Fibroblast of skin of left biceps (primary cell): Measurements from ENCODE around the gene SLC23A1.
A peak's percentile ranks its signal among the peaks of the same experiment; 100 is the strongest.
"Not testable (repeated sequence)": the region's sequence is repeated elsewhere in the genome, so short reads cannot be mapped to it uniquely, and the experiment has no call there.

Experiments used
- DNase-seq, 2 experiments: peaks; one replicate each; pipeline ENCODE4 v3.0.0-alpha.2; 2013; ENCODE audit warnings: low read depth in 2 of 2

Gene SLC23A1

DNA sequence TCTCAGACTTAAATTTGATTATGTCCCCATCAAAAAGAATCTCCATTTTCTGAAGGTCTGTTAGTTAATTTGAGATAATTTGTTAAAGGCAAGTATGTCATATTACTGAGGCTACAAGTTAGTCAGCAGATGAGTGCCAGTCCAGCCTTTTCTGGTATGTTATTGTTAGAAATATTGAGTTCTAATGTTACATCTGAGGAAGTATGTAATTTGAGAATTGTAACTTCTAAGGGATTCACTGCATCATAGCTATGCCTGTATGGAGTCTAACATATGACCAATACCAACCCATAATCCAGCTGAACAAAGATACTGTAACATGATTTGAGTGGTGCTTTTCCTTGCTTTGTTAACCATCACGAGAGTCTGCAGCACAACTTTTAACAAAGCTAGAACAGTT is 13.9 kb downstream of the SLC23A1 start:
- peak; percentile 23 to 25 for DNase-seq

DNA sequence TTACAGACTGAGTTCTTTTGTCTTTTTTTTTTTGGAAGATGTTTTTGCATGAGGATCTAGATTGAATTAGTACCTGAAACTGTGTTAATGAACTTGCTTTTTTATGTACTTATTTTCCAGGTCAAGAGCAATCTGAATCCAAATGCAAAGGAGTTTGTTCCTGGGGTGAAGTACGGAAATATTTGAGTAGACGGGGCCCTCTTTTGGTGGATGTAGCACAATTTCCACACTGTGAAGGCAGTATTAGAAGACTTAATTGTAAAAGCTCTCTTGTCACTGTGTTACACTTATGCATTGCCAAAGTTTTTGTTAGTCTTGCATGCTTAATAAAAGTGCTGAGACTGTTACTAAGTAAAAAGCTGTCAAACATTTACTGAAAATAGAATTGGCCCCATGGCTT is 14.5 kb downstream of the SLC23A1 start:
- no peak for DNase-seq

DNA sequence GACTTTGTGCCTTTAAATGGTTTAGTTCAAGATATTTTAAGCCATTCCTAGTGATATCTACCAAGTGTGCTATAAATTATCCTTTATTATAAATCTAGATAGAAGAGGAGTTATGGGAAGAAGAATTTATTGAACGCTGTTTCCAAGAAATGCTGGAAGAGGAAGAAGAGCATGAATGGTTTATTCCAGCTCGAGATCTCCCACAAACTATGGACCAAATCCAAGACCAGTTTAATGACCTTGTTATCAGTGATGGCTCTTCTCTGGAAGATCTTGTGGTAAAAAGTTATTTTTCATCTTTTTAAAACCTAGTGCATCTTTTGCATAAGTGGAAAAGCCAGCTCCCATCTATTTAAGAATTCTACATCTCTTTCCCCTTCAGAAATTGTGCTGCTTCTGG is 18.6 kb downstream of the SLC23A1 start:
- DNase-seq: no peak

DNA sequence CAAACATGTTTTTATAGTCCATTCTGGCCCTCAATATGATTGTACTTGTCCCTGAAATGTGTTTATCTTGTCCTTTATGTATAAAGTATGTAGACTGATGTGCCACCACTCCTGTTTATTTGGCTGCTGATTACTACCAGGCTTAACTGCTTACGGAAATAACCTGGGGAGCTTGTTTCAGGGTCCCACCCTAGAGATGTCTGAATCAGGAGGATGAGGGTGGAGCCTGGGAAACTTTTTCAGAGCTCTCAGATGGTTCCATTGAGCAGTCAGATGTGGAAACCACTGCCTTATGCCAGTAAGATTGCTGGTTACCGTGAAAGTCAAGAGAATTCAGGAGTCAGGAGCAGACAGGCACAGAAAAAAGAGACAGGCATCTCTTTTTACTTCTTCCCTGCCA is 19.2 kb downstream of the SLC23A1 start:
- no peak for DNase-seq

DNA sequence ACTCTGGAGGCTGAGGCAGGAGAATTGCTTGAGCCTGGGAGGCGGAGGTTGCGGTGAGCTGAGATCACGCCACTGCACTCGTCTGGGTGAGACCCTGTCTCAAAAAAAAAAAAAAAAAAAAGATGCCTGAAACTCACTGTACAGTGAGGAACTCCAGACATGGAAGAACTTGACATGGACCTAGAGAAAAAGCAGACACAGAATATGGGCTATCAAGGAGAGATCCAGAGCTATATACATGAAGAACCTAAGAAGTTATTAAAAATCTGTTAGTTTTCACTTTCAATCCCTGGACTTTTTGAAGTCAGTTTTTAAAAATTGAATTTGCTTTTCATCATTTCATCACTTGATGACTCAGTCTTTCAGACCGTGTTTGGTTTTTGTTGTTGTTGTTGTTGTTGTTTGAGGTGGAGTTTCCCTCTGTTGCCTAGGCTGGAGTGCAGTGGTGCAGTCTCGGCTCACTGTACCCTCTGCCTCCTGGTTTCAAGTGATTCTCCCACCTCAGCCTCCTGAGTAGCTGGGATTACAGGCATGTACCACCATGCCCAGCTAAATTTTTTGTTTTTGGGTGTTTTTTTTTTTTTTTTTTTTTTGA is 21.2 kb downstream of the SLC23A1 start:
- no peak for DNase-seq

DNA sequence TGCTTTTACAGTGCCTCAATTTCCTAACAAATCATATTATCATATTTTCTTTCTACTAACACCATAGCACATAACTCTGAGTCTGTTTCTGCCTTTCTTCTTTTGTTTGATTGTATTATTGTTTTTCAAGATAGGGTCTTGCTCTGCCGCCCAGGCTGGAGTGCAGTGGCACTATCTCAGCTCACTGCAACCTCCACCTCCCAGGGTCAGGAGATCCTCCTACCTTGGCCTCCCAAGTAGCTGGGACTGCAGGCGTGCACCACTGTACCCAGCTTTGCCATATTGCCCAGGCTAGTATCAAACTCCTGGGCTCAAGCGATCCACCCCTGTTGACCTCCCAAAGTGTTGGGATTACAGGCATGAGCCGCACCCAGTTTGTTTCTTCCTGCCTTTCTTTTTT is 22.7 kb downstream of the SLC23A1 start:
- no peak for DNase-seq

DNA sequence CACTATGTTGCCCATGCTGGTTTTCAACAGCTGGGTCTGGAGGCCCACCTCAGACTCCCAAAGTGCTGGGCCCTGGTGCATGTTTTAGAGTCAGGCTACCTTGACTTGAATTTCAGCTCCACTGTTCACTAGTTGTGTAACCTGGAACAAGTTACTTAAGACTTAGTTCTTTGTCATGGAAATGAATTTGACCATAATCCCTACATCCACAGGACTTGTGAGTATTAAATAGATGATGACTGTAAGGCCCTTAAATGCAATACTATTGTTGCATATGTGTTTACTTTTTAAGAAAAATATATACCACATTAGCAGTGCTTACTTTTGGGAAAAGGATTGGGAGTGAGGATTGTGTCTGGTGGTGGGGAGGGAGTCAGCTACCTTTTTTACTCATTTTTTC is 25.0 kb downstream of the SLC23A1 start:
- DNase-seq: no peak

DNA sequence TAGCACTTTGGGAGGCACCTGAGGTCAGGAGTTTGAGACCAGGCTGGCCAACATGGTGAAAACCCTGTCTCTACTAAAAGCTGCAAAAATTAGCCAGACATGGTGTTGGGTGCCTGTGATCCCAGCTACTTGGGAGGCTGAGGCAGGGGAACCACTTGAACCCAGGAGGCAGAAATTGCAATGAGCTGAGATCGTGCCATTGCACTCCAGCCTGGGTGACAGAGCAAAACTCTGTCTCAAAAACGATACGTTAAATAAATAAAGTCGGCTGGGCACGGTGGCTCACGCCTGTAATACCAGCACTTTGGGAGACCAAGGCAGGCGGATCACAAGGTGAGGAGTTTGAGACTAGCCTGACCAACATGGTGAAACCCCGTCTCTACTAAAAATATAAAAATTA is 27.2 kb downstream of the SLC23A1 start:
- not testable (repeated sequence) for DNase-seq

DNA sequence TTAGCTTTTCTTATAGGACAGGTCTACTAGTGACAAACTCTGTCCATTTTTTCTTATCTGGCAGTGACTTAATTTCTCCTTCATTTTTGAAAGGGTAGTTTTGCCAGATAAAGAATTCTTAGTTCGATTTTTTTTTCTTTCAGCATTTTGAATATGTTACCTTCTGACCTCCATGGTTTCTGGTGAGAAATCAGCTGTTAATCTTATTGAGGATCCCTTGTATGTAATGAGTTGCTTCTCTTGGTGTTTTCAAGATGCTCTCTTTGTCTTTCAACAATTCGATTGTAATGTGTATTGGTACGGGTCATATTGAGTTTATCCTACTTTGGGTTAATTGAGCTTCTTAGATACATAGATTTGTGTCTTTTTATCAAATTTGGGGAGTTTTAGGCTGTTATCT is 28.9 kb downstream of the SLC23A1 start:
- no peak for DNase-seq

DNA sequence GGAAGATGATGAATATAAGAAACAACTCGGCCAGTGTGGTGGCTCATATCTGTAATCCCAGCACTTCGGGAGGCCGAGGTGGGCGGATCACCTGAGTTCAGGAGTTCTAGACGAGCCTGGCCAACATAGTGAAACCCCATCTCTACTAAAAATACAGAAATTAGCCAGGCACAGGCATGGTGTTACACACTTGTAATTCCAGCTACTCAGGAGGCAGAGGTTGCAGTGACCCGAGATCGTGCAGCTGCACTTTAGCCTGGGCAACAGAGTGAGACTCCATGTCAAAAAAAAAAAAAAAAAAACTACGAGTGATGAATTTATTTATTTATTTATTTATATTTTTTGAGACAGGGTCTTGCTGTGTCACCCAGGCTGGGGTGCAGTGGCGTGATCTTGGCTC is 35.2 kb downstream of the SLC23A1 start:
- DNase-seq: not testable (repeated sequence)

DNA sequence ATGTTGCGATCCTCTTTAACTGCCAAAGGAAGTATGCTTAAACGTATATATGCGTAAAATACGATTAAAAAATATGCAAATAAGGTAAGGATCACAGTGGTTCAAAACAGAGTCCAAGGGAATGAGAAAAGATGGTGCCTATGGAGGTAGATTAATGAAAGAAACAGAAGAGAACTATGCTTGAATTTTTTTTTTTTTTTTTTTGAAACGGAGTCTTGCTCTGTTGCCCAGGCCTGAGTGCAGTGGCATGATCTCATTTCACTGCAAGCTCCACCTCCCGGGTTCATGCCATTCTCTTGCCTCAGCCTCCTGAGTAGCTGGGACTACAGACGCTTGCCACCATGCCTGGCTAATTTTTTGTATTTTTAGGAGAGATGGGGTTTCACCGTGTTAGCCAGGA is 37.7 kb downstream of the SLC23A1 start:
- not testable (repeated sequence) for DNase-seq

DNA sequence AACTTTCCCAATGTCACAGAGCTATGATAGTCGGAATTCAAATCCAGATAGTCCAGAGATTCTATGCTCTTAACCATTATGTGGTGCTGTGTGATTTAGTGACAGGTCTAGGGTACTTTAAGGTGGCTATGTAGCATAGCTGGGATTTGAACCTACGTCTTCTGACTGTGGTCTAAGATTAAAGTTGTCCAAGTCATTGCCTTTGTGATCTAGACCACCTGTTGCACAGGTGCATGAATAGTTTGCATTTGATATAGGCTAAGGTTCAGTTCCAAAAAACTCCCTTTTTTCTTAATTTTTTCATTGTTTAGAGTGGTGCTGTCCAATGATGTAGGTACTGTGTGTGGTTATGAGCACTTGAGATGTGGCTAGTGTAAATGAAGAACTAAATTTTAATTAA is 38.9 kb downstream of the SLC23A1 start:
- no peak for DNase-seq

DNA sequence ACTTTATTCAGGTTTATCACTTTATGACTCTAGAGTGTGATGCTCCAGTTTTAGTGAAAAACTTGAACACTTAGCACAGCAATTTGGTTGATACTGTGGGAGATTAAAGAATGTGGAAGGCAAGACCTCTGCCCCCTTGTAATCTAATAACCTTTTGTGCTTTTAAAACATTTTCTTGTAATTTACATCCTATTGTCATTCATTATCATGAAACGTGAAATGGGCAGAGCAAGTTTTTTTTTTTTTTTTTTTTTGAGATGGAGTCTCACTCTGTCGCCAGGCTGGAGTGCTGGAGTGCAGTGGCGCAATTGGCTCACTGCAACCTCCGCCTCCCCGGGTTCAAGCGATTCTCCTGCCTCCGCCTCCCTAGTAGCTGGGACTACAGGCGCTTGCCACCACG is 39.6 kb downstream of the SLC23A1 start:
- no peak for DNase-seq

DNA sequence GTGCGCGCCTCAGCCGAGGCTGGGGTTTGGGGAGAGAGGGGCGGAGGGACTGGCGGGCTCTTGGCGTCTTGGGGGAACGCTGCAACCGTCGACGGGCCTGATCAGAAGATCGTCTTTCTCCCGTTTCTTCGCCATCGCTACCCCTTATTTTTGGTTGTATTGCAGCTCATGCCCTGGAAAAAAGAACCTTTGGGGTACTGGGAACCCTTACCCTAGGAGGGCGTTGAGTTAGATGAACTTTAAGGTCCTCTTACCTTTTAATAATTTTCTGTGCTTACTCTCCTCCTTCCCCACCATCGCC is 40.7 kb downstream of the SLC23A1 start:
- no peak for DNase-seq

DNA sequence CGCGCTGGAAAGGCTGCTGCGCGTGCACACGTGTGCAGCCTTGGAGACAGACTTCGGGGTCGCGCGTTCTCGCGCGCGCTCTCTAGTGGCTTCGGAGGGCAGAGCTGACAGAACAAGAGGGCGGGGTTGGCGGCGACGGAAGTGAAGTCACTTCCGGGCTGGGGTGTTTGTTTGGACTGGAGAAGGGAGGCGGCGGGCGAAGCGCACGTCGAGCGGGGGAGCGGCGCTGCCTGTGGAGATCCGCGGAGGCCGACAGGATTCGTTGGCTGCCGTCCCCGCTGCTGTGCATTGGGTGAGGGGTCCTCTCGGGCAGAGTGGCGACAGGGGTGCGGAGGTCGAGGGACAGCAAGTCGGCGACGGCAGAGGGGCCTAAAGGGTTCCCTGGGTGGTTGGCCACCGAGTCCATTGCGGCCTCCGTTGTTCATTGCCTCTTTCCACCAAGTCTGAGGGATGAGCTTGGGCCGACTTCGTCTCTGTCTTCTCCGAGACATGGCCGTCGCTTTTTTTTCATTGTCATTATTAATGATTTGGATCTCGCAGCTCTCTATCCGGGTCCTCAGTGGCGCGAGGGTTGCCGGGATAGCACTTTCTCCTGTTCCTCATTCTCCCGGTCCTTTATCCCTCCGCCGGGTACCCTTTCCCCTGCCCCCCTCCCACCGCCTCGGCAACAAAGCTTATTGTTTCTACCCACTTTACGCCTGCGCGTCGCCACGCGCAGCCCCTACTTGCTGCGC is 41.2 kb downstream of the SLC23A1 start, which contains the start of gene PAIP2:
Gene PAIP2 (plus strand): TSS at position 166 of the 734 bp plus-strand sequence. CDS start 21,931 bp downstream, outside the sequence.
- peak; percentile 94 to 95 for DNase-seq

DNA sequence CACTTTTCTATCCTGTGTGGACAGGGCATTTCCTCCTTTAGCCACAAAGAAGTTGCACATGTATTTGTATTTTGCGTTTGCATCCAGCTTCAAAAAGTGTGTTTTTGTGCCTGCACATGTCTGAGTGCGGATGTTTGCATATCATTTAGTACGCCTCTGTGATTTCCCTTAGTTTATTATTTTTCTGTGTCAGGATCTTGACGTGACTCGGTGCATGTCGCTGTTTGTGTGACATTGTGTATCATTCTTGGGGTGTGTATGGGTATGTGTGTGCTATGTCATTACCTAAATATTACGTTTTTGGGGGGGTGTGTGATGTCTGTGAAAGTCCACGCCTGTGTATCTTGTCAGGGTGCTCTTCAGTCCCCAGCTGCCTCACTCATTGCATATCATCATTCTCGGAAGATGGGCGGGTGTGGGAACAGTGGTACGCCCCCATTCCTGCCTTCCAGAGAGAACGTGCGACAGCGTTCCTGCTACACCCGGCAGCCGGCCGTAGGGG is 41.9 kb downstream of the SLC23A1 start:
- DNase-seq: no peak

DNA sequence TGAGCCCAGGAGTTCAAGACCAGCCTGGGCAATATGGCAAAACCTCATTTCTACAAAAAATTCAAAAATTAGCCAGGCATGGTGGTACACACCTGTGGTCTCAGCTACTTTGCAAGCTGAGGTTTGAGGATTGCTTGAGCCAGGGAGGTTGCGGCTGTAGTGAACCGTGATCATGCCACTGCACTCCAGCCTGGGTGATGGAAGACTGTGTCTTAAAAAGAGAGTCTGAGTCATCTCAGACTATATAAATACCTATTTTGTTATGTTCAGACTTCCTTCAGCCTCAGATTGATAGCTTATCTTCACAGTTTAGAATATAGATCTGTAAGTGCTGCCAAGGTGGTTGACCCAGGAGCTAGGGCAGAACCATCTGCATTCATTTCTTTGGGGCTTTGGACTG is 43.0 kb downstream of the SLC23A1 start:
- DNase-seq: no peak

DNA sequence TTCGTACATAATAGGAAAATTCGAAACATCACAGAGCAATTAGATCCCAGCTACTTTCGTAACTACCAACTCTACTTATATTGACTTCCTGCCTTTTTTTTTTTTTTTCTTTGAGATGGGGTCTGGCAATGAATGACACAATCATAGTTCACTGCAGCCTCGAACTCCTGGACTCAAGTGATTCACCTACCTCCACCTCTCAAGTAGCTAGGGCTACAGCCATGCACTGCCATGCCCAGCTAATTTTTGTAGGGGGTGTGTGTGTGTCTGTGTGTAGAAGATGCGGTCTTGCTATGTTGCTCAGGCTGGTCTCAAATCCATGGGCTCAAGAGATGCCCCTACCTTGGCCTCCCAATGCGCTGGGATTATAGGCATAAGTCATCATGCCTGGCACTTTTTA is 47.3 kb downstream of the SLC23A1 start:
- DNase-seq: no peak
